D721Med (cell line): ENCODE data around the gene EFR3B.
"Not testable (repeated sequence)": the region's sequence is repeated elsewhere in the genome, so short reads cannot be mapped to it uniquely, and the experiment has no call there.

ENCODE experiments used
- DNase-seq: peaks from one replicate; pipeline ENCODE4 v3.0.0; 2011; ENCODE audit warnings: low spot score; ENCODE audit not compliant: insufficient read length
- FAIRE-seq: peaks from 2 replicates; lab custom pipeline; 2011; peaks lifted over from hg19 to GRCh38; lab: Jason Lieb, UNC
- TF ChIP-seq, protein P1 (sequence below): IDR thresholded peaks from 2 replicates; pipeline ENCODE4 v1.5.1; 2012; ENCODE audit warnings: mild to moderate bottlenecking, control low read depth; ENCODE audit not compliant: insufficient read depth; ENCODE audit errors: missing control alignments

EFR3B gene

DNA sequence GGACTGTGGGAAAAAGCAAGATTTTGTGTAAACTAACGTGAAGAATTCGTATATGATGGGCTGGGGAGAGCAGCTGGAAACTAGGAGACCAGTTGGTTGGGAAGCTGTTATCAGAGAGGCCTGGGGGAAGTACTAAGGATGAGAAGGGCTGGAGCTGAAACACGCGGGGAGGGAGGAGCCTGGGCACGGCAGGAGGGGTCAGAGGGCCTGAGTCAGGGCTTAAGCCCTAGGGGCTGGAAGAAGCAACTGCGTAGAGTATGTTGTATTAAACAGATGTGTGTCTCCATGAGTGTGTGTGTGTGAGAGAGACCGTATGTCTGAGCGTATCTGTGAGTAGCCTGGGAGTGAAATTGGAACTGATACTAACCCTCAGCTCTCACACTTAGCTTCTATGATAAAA, 118.1 kb downstream of the EFR3B start:
- no peak for DNase-seq
- TF ChIP-seq, protein P1, sequence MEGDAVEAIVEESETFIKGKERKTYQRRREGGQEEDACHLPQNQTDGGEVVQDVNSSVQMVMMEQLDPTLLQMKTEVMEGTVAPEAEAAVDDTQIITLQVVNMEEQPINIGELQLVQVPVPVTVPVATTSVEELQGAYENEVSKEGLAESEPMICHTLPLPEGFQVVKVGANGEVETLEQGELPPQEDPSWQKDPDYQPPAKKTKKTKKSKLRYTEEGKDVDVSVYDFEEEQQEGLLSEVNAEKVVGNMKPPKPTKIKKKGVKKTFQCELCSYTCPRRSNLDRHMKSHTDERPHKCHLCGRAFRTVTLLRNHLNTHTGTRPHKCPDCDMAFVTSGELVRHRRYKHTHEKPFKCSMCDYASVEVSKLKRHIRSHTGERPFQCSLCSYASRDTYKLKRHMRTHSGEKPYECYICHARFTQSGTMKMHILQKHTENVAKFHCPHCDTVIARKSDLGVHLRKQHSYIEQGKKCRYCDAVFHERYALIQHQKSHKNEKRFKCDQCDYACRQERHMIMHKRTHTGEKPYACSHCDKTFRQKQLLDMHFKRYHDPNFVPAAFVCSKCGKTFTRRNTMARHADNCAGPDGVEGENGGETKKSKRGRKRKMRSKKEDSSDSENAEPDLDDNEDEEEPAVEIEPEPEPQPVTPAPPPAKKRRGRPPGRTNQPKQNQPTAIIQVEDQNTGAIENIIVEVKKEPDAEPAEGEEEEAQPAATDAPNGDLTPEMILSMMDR: no peak
- FAIRE-seq: no peak

DNA sequence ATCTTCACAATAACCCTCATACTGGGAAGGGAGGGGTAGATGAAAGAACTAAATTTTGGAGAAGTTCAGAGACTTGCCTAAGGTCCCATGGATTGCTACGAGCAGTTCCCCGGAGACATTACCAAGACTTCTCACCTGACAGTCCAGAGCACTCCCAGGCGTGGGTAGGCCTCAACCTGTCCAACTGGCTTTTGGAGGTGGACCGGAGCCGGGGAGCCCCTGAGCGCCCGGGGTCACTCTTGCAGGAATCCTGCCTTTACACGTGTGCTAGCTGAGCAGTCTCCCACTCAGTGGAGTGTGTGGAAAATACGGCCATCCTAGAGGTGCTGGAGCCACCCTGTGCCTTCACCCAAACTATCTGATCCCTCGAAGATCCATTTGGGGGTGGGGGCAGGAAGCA, 118.5 kb downstream of the EFR3B start:
- DNase-seq (no peak), FAIRE-seq (no peak)
- TF ChIP-seq, protein P1: no peak

DNA sequence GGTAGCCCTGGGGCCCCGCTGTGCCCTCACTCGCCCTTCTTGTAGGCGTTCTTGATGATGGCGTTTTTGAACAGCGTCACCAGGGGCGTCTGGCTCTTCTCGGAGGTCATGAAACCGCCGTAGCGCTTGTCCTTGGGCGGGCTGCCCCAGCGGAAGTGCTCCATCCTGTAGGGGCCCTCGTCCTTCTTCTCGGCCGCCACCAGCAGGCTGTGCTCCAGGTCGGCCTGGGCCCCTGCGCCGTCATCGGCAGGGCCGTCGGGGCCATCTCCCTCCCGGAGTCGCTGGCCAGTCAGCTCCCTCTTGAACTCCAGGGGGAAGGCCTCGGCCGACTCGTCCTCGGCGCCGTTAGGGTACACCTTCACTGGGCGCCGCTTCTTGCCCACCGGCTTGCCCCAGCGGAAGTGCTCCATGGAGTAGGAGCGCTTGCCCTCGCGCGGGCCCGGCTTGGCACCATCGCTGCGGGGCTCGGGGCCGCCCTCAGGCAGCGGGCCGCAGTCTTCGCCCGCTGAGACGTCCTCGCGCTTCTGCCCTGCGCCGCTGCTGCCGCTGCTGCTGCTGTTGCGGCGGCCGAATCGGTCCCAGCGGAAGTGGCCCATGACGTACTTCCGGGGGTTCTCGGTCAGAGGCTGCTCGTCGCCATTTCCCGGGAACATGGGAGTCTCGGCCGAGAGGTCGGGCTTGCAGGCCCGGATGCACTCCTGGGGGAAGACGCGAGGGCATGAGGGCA, 119.3 kb downstream of the EFR3B start:
- TF ChIP-seq, protein P1: no peak
- DNase-seq: no peak
- FAIRE-seq: no peak

DNA sequence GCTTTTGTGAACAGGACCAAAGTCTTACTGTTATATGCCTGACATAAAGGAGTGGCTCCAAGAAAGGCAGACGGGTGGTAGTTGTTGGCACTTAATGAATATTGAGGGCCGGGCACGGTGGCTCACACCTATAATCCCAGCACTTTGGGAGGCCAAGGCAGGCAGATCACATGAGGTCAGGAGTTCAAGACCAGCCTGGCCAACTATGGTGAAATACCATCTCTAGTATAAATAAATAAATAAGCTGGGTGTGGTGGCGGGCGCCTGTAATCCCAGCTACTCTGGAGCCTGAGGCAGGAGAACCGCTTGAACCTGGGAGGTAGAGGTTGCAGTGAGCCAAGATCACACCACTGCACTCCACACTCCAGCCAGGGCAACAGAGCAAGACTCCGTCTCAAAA, 120.2 kb downstream of the EFR3B start:
- not testable (repeated sequence) for FAIRE-seq, DNase-seq

DNA sequence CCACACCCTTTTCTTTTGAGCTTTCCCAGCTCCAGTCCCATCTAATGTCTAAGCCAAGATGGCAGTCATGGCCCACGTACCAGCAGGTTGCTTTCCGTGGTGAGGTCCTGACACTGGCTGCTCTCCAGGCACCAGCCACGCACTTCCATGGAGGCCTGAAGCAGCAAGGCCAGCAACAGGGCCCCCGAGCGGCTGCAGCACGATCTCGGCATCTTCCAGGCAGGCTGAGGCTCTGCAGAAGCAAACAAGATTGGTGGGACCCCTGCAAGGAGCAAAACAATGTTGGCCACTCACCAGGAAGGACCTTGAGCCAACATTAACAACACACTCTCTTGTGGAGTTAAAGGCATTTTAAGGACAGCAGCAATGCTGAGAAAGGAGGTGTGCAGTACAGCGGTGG, 122.7 kb downstream of the EFR3B start:
- TF ChIP-seq, protein P1: no peak
- no peak for DNase-seq
- FAIRE-seq: no peak

DNA sequence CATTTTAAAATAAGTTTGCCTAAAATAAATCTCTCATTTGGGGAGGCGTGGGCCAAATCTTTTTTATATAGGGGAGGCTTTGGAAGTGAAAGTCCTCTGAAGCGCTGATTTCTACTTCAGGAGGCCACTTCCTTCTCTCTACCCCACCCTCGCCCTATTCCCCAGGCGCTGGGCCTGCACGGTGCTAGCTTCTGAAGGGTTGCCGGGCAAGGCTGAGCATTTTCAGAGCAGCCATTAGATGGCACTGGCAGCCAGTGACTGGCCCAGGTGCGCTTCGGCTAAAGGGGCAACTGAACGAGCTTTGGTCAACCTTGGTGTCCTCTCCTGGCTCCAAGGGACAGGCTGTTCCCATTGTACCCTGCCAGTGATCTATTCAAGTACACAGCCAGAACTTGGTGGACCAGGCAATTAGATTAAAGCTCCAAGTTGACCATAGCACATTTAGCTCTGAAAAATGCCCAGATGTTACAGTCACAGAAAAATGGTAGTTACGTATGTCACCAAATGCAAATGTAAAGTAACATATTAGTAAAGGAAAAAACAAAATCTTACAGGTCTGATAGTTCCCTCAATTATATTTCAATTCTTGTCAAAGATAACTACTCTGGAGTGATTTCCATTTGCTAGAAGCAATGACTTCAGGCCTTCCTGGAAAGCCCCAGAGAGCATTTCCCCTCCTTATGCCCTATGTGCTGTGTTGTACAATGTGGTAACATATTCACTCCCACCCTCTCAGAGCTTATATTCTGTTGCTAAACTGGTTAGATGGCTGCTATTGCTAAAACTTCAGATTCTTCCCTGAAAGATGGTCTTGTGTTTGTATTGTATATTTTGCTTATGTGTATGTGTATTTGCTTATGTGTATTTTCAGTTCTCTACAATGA, 124.4 kb downstream of the EFR3B start:
- no peak for FAIRE-seq
- no peak for DNase-seq
- TF ChIP-seq, protein P1: peak; percentile 52

DNA sequence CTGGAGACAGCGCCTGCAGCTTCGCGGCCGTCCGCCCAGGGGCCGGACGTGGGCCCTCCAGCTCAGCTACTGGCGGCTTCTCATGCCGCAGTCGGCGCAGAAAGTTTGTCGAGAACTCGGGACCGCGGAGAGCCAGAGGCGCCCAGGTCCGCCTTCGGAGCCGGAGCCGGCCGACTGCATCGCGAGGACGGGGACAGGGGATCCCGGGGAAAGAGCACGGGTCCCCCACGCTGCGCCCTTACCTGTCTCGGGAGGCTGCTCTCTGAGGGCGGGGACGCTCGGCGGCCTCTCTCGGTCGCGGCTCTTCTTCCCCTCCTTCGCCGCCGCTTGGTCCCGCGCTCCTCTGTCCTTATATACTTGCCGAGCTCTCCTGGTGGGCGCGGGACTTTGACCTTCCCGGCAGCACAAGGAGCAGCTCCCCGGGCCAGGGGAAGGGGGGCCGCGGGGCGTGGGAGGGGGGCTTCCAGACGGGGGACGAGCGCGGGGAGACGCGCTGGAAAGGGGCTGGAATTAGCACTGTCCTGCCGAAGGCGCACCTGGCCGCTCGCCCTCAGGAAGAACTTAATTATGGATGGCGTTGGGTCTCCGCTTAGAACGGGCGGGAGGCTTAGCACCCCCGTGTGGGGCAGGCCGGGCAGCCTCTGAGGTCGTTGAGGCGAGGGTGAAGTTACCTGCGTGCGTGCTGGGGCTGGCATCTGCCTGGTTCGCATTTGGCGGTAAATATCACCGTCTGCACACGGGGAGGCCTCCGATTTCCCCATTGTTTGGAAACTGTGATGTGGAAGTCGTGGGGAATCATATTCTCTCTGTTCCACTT, 126.6 kb downstream of the EFR3B start, which contains the start of gene POMC:
TSS of gene POMC (minus strand) at position 325 of the 817 bp plus-strand sequence. CDS start 3,808 bp downstream, outside the sequence.
- TF ChIP-seq, protein P1: no peak
- no peak for FAIRE-seq
- DNase-seq: no peak
